Measurements from ENCODE around the gene INTS1.
A peak's percentile ranks its signal among the peaks of the same experiment; 100 is the strongest.

INTS1 gene

GRCh38 chr7:1505731-1506550 is 1.8 kb upstream of the INTS1 start:
- Histone ChIP-seq H3K9me3 (ENCODE audit: control insufficient read depth, low read length) (no peaks in the 10 kb centered on the region), H3K27ac (ENCODE audit: insufficient read depth, low read length, poor library complexity, severe bottlenecking) (no peak overlapping the region), H3K27me3 (replicated peaks; ENCODE audit: control insufficient read depth, insufficient read depth, low read length, poor library complexity, severe bottlenecking) (no peaks in the 10 kb centered on the region), H3K4me3 (ENCODE audit: insufficient read depth, low read depth, low read length, poor library complexity, severe bottlenecking) (no peak overlapping the region), H3K4me1 (ENCODE audit: control insufficient read depth, insufficient read depth, low read length, poor library complexity, severe bottlenecking) (peaks cover 17% of the 10 kb centered on the region), H3K36me3 (ENCODE audit: control insufficient read depth, insufficient read depth, low read length) (peaks cover 8% of the 10 kb centered on the region)
- DNase-seq, result no peak

GRCh38 chr7:1503390-1503789 is 799 bp downstream of the INTS1 start:
- Histone ChIP-seq H3K27me3 (replicated peaks; ENCODE audit: control insufficient read depth, insufficient read depth, low read length, poor library complexity, severe bottlenecking) (no peaks in the 10 kb centered on the region), H3K4me3 (ENCODE audit: insufficient read depth, low read depth, low read length, poor library complexity, severe bottlenecking) (peak overlapping the region; percentile 100), H3K27ac (ENCODE audit: insufficient read depth, low read length, poor library complexity, severe bottlenecking) (no peak overlapping the region), H3K36me3 (ENCODE audit: control insufficient read depth, insufficient read depth, low read length) (peaks cover 27% of the 10 kb centered on the region), H3K9me3 (ENCODE audit: control insufficient read depth, low read length) (no peaks in the 10 kb centered on the region), H3K4me1 (ENCODE audit: control insufficient read depth, insufficient read depth, low read length, poor library complexity, severe bottlenecking) (peaks cover 17% of the 10 kb centered on the region)
- no peak for DNase-seq

GRCh38 chr7:1502845-1503244 is 1.3 kb downstream of the INTS1 start:
- peaks cover 32% of the 10 kb centered on the region for H3K36me3 ChIP-seq (ENCODE audit: control insufficient read depth, insufficient read depth, low read length)
- peaks cover 17% of the 10 kb centered on the region for H3K4me1 ChIP-seq (ENCODE audit: control insufficient read depth, insufficient read depth, low read length, poor library complexity, severe bottlenecking)
- H3K27me3 ChIP-seq (replicated peaks; ENCODE audit: control insufficient read depth, insufficient read depth, low read length, poor library complexity, severe bottlenecking), result no peaks in the 10 kb centered on the region
- peak overlapping the region; percentile 100 for H3K4me3 ChIP-seq (ENCODE audit: insufficient read depth, low read depth, low read length, poor library complexity, severe bottlenecking)
- no peaks in the 10 kb centered on the region for H3K9me3 ChIP-seq (ENCODE audit: control insufficient read depth, low read length)
- DNase-seq, result no peak
- no peak overlapping the region for H3K27ac ChIP-seq (ENCODE audit: insufficient read depth, low read length, poor library complexity, severe bottlenecking)

- H3K4me1 ChIP-seq (ENCODE audit: control insufficient read depth, insufficient read depth, low read length, poor library complexity, severe bottlenecking), result peaks cover 13% of the 10 kb centered on the region
- DNase-seq, result no peak
- no peak overlapping the region for H3K27ac ChIP-seq (ENCODE audit: insufficient read depth, low read length, poor library complexity, severe bottlenecking)
- H3K4me3 ChIP-seq (ENCODE audit: insufficient read depth, low read depth, low read length, poor library complexity, severe bottlenecking), result no peak overlapping the region
- H3K36me3 ChIP-seq (ENCODE audit: control insufficient read depth, insufficient read depth, low read length), result peaks cover 44% of the 10 kb centered on the region
- no peaks in the 10 kb centered on the region for H3K9me3 ChIP-seq (ENCODE audit: control insufficient read depth, low read length)
- no peaks in the 10 kb centered on the region for H3K27me3 ChIP-seq (replicated peaks; ENCODE audit: control insufficient read depth, insufficient read depth, low read length, poor library complexity, severe bottlenecking)
These were observed 2.5 kb downstream of the INTS1 start for GRCh38 chr7:1501487-1502270.

DNA sequence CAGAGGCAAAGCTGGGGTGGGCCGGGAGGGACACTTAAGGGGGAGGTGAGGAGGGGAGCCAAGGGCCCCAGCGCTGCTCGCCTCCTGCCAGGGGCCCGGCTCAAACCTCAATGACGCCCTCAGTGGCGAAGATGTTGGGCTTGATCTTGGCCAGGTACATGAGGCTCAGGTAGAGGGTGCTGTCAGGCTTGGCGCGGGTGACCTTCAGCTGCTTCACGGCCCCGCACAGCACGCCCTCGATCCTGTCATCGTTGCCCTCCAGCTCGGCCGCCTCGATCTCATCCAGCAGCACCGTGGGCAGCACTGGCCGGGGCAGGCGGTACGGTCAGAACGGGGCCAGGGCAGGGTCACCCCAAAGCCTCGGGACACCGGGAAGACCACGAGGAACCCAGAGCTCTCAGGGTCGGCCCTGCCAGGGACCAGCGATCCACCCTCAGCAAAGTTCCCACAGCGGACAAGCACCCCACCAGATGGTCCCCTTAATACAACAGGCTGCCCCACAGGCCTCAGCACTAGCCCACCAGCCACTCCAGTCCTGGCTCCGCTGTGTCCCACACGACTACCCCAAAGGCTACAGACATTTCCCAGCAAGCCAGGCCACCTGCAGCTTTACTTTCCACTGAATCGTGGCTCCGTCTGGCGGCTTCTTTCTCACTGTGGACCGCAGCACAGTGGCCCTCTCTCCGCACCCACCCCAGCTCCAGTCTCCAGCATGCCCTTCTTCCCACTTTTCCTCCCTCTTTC is 4.0 kb downstream of the INTS1 start:
- H3K27ac ChIP-seq (ENCODE audit: insufficient read depth, low read length, poor library complexity, severe bottlenecking), result no peak overlapping the region
- H3K9me3 ChIP-seq (ENCODE audit: control insufficient read depth, low read length), result no peaks in the 10 kb centered on the region
- peaks cover 57% of the 10 kb centered on the region for H3K36me3 ChIP-seq (ENCODE audit: control insufficient read depth, insufficient read depth, low read length)
- H3K4me1 ChIP-seq (ENCODE audit: control insufficient read depth, insufficient read depth, low read length, poor library complexity, severe bottlenecking), result peaks cover 12% of the 10 kb centered on the region
- DNase-seq, result no peak
- H3K27me3 ChIP-seq (replicated peaks; ENCODE audit: control insufficient read depth, insufficient read depth, low read length, poor library complexity, severe bottlenecking), result no peaks in the 10 kb centered on the region
- no peak overlapping the region for H3K4me3 ChIP-seq (ENCODE audit: insufficient read depth, low read depth, low read length, poor library complexity, severe bottlenecking)

GRCh38 chr7:1499367-1500029 is 4.7 kb downstream of the INTS1 start:
- H3K27me3 ChIP-seq (replicated peaks; ENCODE audit: control insufficient read depth, insufficient read depth, low read length, poor library complexity, severe bottlenecking), result no peaks in the 10 kb centered on the region
- DNase-seq, result no peak
- H3K4me1 ChIP-seq (ENCODE audit: control insufficient read depth, insufficient read depth, low read length, poor library complexity, severe bottlenecking), result peaks cover 12% of the 10 kb centered on the region
- peaks cover 60% of the 10 kb centered on the region for H3K36me3 ChIP-seq (ENCODE audit: control insufficient read depth, insufficient read depth, low read length)
- H3K9me3 ChIP-seq (ENCODE audit: control insufficient read depth, low read length), result no peaks in the 10 kb centered on the region
- H3K27ac ChIP-seq (ENCODE audit: insufficient read depth, low read length, poor library complexity, severe bottlenecking), result no peak overlapping the region
- H3K4me3 ChIP-seq (ENCODE audit: insufficient read depth, low read depth, low read length, poor library complexity, severe bottlenecking), result no peak overlapping the region

GRCh38 chr7:1498370-1499305 is 5.6 kb downstream of the INTS1 start:
- no peak overlapping the region for H3K27ac ChIP-seq (ENCODE audit: insufficient read depth, low read length, poor library complexity, severe bottlenecking)
- no peak overlapping the region for H3K4me3 ChIP-seq (ENCODE audit: insufficient read depth, low read depth, low read length, poor library complexity, severe bottlenecking)
- DNase-seq, result no peak
- H3K9me3 ChIP-seq (ENCODE audit: control insufficient read depth, low read length), result no peaks in the 10 kb centered on the region
- peaks cover 69% of the 10 kb centered on the region for H3K36me3 ChIP-seq (ENCODE audit: control insufficient read depth, insufficient read depth, low read length)
- peaks cover 12% of the 10 kb centered on the region for H3K4me1 ChIP-seq (ENCODE audit: control insufficient read depth, insufficient read depth, low read length, poor library complexity, severe bottlenecking)
- H3K27me3 ChIP-seq (replicated peaks; ENCODE audit: control insufficient read depth, insufficient read depth, low read length, poor library complexity, severe bottlenecking), result no peaks in the 10 kb centered on the region

- H3K27ac ChIP-seq (ENCODE audit: insufficient read depth, low read length, poor library complexity, severe bottlenecking), result no peak overlapping the region
- peaks cover under 1% of the 10 kb centered on the region for H3K4me1 ChIP-seq (ENCODE audit: control insufficient read depth, insufficient read depth, low read length, poor library complexity, severe bottlenecking)
- H3K36me3 ChIP-seq (ENCODE audit: control insufficient read depth, insufficient read depth, low read length), result peaks cover 71% of the 10 kb centered on the region
- no peak overlapping the region for H3K4me3 ChIP-seq (ENCODE audit: insufficient read depth, low read depth, low read length, poor library complexity, severe bottlenecking)
- H3K27me3 ChIP-seq (replicated peaks; ENCODE audit: control insufficient read depth, insufficient read depth, low read length, poor library complexity, severe bottlenecking), result no peaks in the 10 kb centered on the region
- H3K9me3 ChIP-seq (ENCODE audit: control insufficient read depth, low read length), result no peaks in the 10 kb centered on the region
- no peak for DNase-seq
These were observed 6.8 kb downstream of the INTS1 start for GRCh38 chr7:1497293-1497927.
